GM12874 (cell line): ENCODE measurements around the gene TRPC4AP.

Experiments used
- CTCF ChIP-seq: IDR thresholded peaks from 2 replicates; pipeline ENCODE4 v1.5.1; 2011; ENCODE audit warnings: low read depth, mild to moderate bottlenecking, control low read depth, low read length, moderate library complexity; ENCODE audit not compliant: insufficient read depth

The TRPC4AP gene

GRCh38 chr20:35092524-35093266 lies at the start of gene TRPC4AP:
TSS of gene TRPC4AP (minus strand) at chr20:35092807. CDS start at chr20:35092781, 26 bp downstream.
- TF ChIP-seq CTCF, result peak; percentile 99

- no peak for TF ChIP-seq CTCF
Measured at GRCh38 chr20:35135867-35136586, 43.4 kb upstream of the TRPC4AP start.

GRCh38 chr20:35134880-35135279 lies 42.3 kb upstream of the TRPC4AP start:
- no peak for TF ChIP-seq CTCF

- no peak for TF ChIP-seq CTCF
Measured at GRCh38 chr20:35134472-35134871, 41.9 kb upstream of the TRPC4AP start.

- TF ChIP-seq CTCF, result no peak
Measured at GRCh38 chr20:35133735-35134134, 41.1 kb upstream of the TRPC4AP start.

GRCh38 chr20:35133031-35133430 lies 40.4 kb upstream of the TRPC4AP start:
- TF ChIP-seq CTCF, result no peak

GRCh38 chr20:35131934-35132333 lies 39.3 kb upstream of the TRPC4AP start:
- TF ChIP-seq CTCF, result no peak
